Tibial artery (tissue), 4 donors: ENCODE data around the gene SMYD3.

ENCODE experiments used
- DNase-seq, 2 donors: peaks; one replicate each; pipeline ENCODE4 v3.0.0-alpha.2; 2019
- H3K27ac ChIP-seq, 2 donors: fragments of 200-600 bp; sonication (generic) in 1 of 2; 1 replicate in 1 of 2; 2 replicates in 1 of 2; pipeline ENCODE4 v1.5.1; 2018 to 2019; ENCODE audit warnings: mild to moderate bottlenecking in 1 of 2
- H3K27me3 ChIP-seq, 2 donors: fragments of 200-600 bp; sonication (generic) in 1 of 2; one replicate each; pipeline versions ENCODE4 v1.5.1 to v1.6.0; 2016 to 2019
- H3K36me3 ChIP-seq, 3 donors: fragments of 200-600 bp; sonication (generic) in 2 of 3; one replicate each; pipeline ENCODE4 v1.5.1; 2016 to 2019; ENCODE audit warnings: mild to moderate bottlenecking in 2 of 3
- H3K4me1 ChIP-seq, 4 donors: fragments of 200-600 bp; sonication (generic) in 2 of 4; 1 replicate in 3 of 4; 2 replicates in 1 of 4; pipeline ENCODE4 v1.5.1; 2016 to 2019
- H3K4me3 ChIP-seq, 2 donors: fragments of 200-600 bp; sonication (generic) in 1 of 2; 1 replicate in 1 of 2; 2 replicates in 1 of 2; pipeline ENCODE4 v1.5.1; 2018 to 2019; ENCODE audit warnings: mild to moderate bottlenecking in 2 of 2
- H3K9me3 ChIP-seq, 3 donors: fragments of 200-600 bp; sonication (generic) in 1 of 3; one replicate each; pipeline ENCODE4 v1.5.1; 2016 to 2019
- intact Hi-C: fragments of 100-400 bp; cut with DNase I; formaldehyde crosslinking; loops from one replicate; pipeline ENCODE4 v1.15.0; 2023; ENCODE audit warnings: low total_unique reads
- TF ChIP-seq, protein P1 (sequence below), 2 experiments: fragments of 200-600 bp in 1 of 2; fragments of 450-650 bp in 1 of 2; IDR thresholded peaks; one replicate each; pipeline ENCODE4 v1.5.1; 2017 to 2019; ENCODE audit warnings: antibody characterized with exemption in 2 of 2, mild to moderate bottlenecking in 1 of 2, moderate library complexity in 1 of 2

Gene SMYD3

GRCh38 chr1:245987577-245987976 lies 519.5 kb downstream of the SMYD3 start:
- H3K9me3 ChIP-seq = no peaks in the 10 kb centered on the region
- peaks cover 0 to 4% (median 0%) of the 10 kb centered on the region in 4 donors for H3K4me1 ChIP-seq
- H3K27ac ChIP-seq = no peak overlapping the region
- no peaks in the 10 kb centered on the region for H3K27me3 ChIP-seq
- no peak overlapping the region for H3K4me3 ChIP-seq
- no peak for DNase-seq
- TF ChIP-seq, protein P1, sequence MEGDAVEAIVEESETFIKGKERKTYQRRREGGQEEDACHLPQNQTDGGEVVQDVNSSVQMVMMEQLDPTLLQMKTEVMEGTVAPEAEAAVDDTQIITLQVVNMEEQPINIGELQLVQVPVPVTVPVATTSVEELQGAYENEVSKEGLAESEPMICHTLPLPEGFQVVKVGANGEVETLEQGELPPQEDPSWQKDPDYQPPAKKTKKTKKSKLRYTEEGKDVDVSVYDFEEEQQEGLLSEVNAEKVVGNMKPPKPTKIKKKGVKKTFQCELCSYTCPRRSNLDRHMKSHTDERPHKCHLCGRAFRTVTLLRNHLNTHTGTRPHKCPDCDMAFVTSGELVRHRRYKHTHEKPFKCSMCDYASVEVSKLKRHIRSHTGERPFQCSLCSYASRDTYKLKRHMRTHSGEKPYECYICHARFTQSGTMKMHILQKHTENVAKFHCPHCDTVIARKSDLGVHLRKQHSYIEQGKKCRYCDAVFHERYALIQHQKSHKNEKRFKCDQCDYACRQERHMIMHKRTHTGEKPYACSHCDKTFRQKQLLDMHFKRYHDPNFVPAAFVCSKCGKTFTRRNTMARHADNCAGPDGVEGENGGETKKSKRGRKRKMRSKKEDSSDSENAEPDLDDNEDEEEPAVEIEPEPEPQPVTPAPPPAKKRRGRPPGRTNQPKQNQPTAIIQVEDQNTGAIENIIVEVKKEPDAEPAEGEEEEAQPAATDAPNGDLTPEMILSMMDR (IDR thresholded peaks at IDR 0.05) = no peak
- H3K36me3 ChIP-seq = no peaks in the 10 kb centered on the region
- intact Hi-C loops = no loop called here

- H3K9me3 ChIP-seq = no peaks in the 10 kb centered on the region
- no peak for DNase-seq
- H3K27ac ChIP-seq = no peak overlapping the region
- H3K4me3 ChIP-seq = no peak overlapping the region
- intact Hi-C loops = no loop called here
- H3K4me1 ChIP-seq = peaks cover 0 to 4% (median 0%) of the 10 kb centered on the region in 4 donors
- TF ChIP-seq, protein P1 (IDR thresholded peaks at IDR 0.05) = no peak
- no peaks in the 10 kb centered on the region for H3K27me3 ChIP-seq
- no peaks in the 10 kb centered on the region for H3K36me3 ChIP-seq
Measured at GRCh38 chr1:245987219-245987545, 519.9 kb downstream of the SMYD3 start.

DNA sequence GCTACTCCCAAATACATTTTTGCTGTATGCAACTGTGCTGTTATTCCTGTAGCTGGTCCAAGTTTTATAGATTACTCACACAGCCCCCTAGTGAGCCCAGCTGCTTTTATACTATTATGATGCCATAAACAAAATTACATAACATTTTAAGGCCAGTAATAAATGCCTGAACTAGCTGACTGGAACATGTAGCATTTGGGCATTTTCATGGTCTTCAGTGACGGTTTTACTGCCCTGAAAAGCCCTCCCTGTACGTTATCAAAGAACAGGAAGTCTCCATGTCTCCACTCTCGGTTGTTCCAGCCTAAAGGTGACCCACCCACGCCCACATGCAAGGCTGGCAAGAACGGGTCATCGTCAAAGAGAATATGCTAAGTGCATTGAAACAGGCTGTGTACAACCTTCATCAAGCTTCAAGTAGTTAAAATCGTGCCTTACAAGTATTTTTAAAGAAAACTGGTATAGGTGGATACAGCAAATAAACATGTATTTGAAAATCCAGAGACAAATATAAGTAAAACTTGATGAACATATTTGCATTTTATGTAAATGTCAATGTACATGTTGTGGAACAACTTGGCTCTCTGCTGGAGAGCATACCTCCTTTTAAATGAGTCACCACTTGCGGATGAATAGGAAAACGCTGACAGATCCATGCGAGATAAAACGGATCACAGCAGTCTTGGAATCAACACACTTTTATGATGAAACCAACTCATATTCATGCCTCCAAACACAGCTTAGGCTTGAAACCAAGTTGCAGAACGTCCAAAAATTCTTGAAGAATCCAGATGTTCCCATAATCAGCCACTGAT lies 520.5 kb downstream of the SMYD3 start:
- Histone ChIP-seq H3K27ac (no peak overlapping the region), H3K4me1 (peaks cover 0 to 4% (median 0%) of the 10 kb centered on the region in 4 donors), H3K9me3 (no peaks in the 10 kb centered on the region), H3K27me3 (no peaks in the 10 kb centered on the region), H3K4me3 (no peak overlapping the region), H3K36me3 (no peaks in the 10 kb centered on the region)
- DNase-seq = no peak
- intact Hi-C loops = no loop called here
- TF ChIP-seq, protein P1 (IDR thresholded peaks at IDR 0.05) = no peak

DNA sequence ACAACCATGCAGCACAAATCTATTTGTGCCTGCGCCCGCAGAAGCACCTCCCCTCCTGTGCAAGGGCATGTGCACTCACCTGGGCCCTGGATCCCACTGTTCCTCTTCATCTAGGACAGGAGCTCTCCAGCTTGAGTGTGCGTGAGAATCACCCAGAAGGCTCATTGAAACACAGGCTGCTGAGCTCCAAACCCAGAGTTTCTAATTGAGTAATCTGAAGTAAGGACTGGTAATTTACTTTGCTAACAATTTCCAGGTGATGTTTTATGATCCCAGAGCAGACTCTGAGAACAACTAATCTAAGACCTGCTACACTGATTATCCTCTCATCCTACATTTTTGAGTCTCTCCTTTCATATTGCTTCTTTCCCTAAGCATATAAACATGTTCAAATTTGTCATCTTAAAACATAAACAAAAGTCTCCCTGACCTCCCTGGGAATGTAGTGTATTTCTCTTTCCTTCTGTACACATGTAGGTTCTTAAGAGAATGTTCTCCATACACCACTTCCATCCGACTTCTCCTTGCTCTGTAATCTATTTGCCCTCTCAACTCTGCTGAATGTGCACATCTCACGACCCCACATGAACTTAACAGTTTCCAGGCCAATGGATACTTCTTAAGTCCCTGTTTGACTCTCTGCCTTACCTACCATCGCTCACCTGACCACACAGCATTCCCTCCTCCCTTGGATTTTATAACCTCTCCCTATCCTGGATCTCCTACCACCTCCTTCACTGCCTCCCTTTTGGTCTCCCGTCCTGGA lies 522.5 kb downstream of the SMYD3 start:
- no peak for DNase-seq
- intact Hi-C loops = no loop called here
- Histone ChIP-seq H3K36me3 (no peaks in the 10 kb centered on the region), H3K27ac (no peak overlapping the region), H3K4me3 (no peak overlapping the region), H3K4me1 (peaks cover 0 to 4% (median 0%) of the 10 kb centered on the region in 4 donors), H3K27me3 (no peaks in the 10 kb centered on the region), H3K9me3 (no peaks in the 10 kb centered on the region)
- TF ChIP-seq, protein P1 (IDR thresholded peaks at IDR 0.05) = no peak

- H3K27me3 ChIP-seq = no peaks in the 10 kb centered on the region
- H3K27ac ChIP-seq = no peak overlapping the region
- no peaks in the 10 kb centered on the region for H3K36me3 ChIP-seq
- TF ChIP-seq, protein P1 (IDR thresholded peaks at IDR 0.05) = no peak
- H3K9me3 ChIP-seq = no peaks in the 10 kb centered on the region
- intact Hi-C loops = no loop called here
- no peak for DNase-seq
- H3K4me3 ChIP-seq = no peak overlapping the region
- H3K4me1 ChIP-seq = peaks cover 0 to 4% (median 0%) of the 10 kb centered on the region in 4 donors
Measured at GRCh38 chr1:245983294-245983967, 523.6 kb downstream of the SMYD3 start.
